SK-N-SH treated with all-trans-retinoic acid at 6 μM for 48 hours (cell line): ENCODE measurements around the gene AOX1.

ENCODE experiments used
- ATAC-seq: fragments of 200-7000 bp; cut with Tn5 transposase; 3 replicates; pipeline ENCODE4 v1.9.1; 2020; ENCODE audit warnings: mild to moderate bottlenecking, moderate library complexity
- BACH2 ChIP-seq: fragments of 250-450 bp; sonication (Bioruptor Pico); IDR thresholded peaks from 2 replicates; pipeline ENCODE4 v1.9.0; 2021; ENCODE audit warnings: mild to moderate bottlenecking, borderline replicate concordance
- CREB5 ChIP-seq: fragments of 250-450 bp; sonication (Bioruptor Pico); IDR thresholded peaks from 2 replicates; pipeline ENCODE4 v1.5.1; 2020; ENCODE audit warnings: low read depth, mild to moderate bottlenecking, moderate library complexity
- CSDC2 ChIP-seq: fragments of 250-450 bp; sonication (Bioruptor Pico); IDR thresholded peaks from 2 replicates; pipeline ENCODE4 v1.5.0; 2020; ENCODE audit warnings: mild to moderate bottlenecking, moderate library complexity
- CSRNP3 ChIP-seq: fragments of 250-450 bp; sonication (Bioruptor Pico); IDR thresholded peaks from 2 replicates; pipeline ENCODE4 v1.5.1; 2021; ENCODE audit warnings: mild to moderate bottlenecking, moderate library complexity
- ESRRG ChIP-seq: fragments of 250-450 bp; sonication (Bioruptor Pico); IDR thresholded peaks from 2 replicates; pipeline ENCODE4 v1.6.1; 2021; ENCODE audit warnings: mild to moderate bottlenecking
- GLIS3 ChIP-seq: fragments of 250-450 bp; sonication (Bioruptor Pico); IDR thresholded peaks from 2 replicates; pipeline ENCODE4 v1.5.0; 2020; ENCODE audit warnings: mild to moderate bottlenecking, moderate library complexity
- ISL1 ChIP-seq: fragments of 250-450 bp; sonication (Bioruptor Pico); IDR thresholded peaks from 2 replicates; pipeline ENCODE4 v2.1.2; 2022; ENCODE audit warnings: mild to moderate bottlenecking, moderate library complexity
- OSR1 ChIP-seq: fragments of 250-450 bp; sonication (Bioruptor Pico); IDR thresholded peaks from 2 replicates; pipeline ENCODE4 v1.8.0; 2022; ENCODE audit warnings: moderate library complexity, mild to moderate bottlenecking, inconsistent platforms
- PATZ1 ChIP-seq: fragments of 250-450 bp; sonication (Bioruptor Pico); IDR thresholded peaks from 2 replicates; pipeline ENCODE4 v1.8.0; 2020; ENCODE audit warnings: mild to moderate bottlenecking, moderate library complexity, borderline replicate concordance
- POU6F1 ChIP-seq: fragments of 250-450 bp; sonication (Bioruptor Pico); IDR thresholded peaks from 2 replicates; pipeline ENCODE4 v1.8.0; 2021; ENCODE audit warnings: low read depth, mild to moderate bottlenecking, moderate library complexity, borderline replicate concordance
- PPARA ChIP-seq: fragments of 250-450 bp; sonication (Bioruptor Pico); IDR thresholded peaks from 2 replicates; pipeline ENCODE4 v1.5.0; 2020; ENCODE audit warnings: mild to moderate bottlenecking, borderline replicate concordance
- RARB ChIP-seq: fragments of 250-450 bp; sonication (Bioruptor Pico); IDR thresholded peaks from 2 replicates; pipeline ENCODE4 v1.8.0; 2021; ENCODE audit warnings: mild to moderate bottlenecking, moderate library complexity
- SNAI2 ChIP-seq: fragments of 250-450 bp; sonication (Bioruptor Pico); IDR thresholded peaks from 2 replicates; pipeline ENCODE4 v1.5.0; 2020; ENCODE audit warnings: mild to moderate bottlenecking, moderate library complexity
- TOX ChIP-seq: fragments of 250-450 bp; sonication (Bioruptor Pico); IDR thresholded peaks from 2 replicates; pipeline ENCODE4 v1.8.0; 2021; ENCODE audit warnings: mild to moderate bottlenecking, moderate library complexity, borderline replicate concordance
- ZC3H10 ChIP-seq: fragments of 250-450 bp; sonication (Bioruptor Pico); IDR thresholded peaks from 2 replicates; pipeline ENCODE4 v1.5.1; 2021; ENCODE audit warnings: mild to moderate bottlenecking, moderate library complexity
- ZFP3 ChIP-seq: fragments of 250-450 bp; sonication (Bioruptor Pico); IDR thresholded peaks from 2 replicates; pipeline ENCODE4 v1.5.0; 2020; ENCODE audit warnings: mild to moderate bottlenecking, moderate library complexity
- ZFP30 ChIP-seq: fragments of 450-650 bp; formaldehyde crosslinking; IDR thresholded peaks from 2 replicates; pipeline ENCODE4 v1.5.0; 2022; ENCODE audit warnings: mild to moderate bottlenecking, moderate library complexity
- ZNF70 ChIP-seq: fragments of 450-650 bp; formaldehyde crosslinking; IDR thresholded peaks from 2 replicates; pipeline ENCODE4 v1.5.0; 2020; ENCODE audit warnings: mild to moderate bottlenecking, moderate library complexity
- ZNF8 ChIP-seq: fragments of 450-650 bp; formaldehyde crosslinking; IDR thresholded peaks from 2 replicates; pipeline ENCODE4 v1.5.0; 2020; ENCODE audit warnings: mild to moderate bottlenecking, moderate library complexity

The AOX1 gene

GRCh38 chr2:200595913-200596312 is 10.1 kb downstream of the AOX1 start:
- ATAC-seq = no peak
- no peak for TF ChIP-seq ZFP3 (CRISPR knock-in tag)
- TF ChIP-seq ISL1 (CRISPR knock-in tag) = no peak
- no peak for TF ChIP-seq RARB
- no peak for TF ChIP-seq BACH2
- no peak for TF ChIP-seq GLIS3
- no peak for TF ChIP-seq PATZ1 (CRISPR knock-in tag)
- TF ChIP-seq ZNF70 (CRISPR knock-in tag) = no peak
- no peak for TF ChIP-seq TOX (CRISPR knock-in tag)

- no peak for ATAC-seq
- TF ChIP-seq PPARA (CRISPR knock-in tag) (no peak), SNAI2 (CRISPR knock-in tag) (no peak), RARB (no peak), OSR1 (CRISPR knock-in tag) (no peak), CREB5 (CRISPR knock-in tag) (no peak), CSRNP3 (no peak), ZNF70 (CRISPR knock-in tag) (no peak), ZC3H10 (CRISPR knock-in tag) (no peak), PATZ1 (CRISPR knock-in tag) (no peak)
Measured at GRCh38 chr2:200596774-200597570, 11.2 kb downstream of the AOX1 start.

- TF ChIP-seq PPARA (CRISPR knock-in tag) (no peak), POU6F1 (CRISPR knock-in tag) (no peak), CSDC2 (no peak), ZNF8 (CRISPR knock-in tag) (no peak), ZC3H10 (CRISPR knock-in tag) (no peak), ZFP30 (CRISPR knock-in tag) (no peak), ESRRG (no peak), BACH2 (no peak), PATZ1 (CRISPR knock-in tag) (no peak)
- TF ChIP-seq, all 23 proteins: peak for 0
Measured at GRCh38 chr2:200599206-200599605, 13.4 kb downstream of the AOX1 start.

More at GRCh38 chr2:200599206-200599605, 13.4 kb downstream of the AOX1 start:
- no peak for ATAC-seq
